A172 (cell line): ENCODE measurements around the gene KCNIP3. TPM values are rescaled to one million over a fixed set of nuclear protein-coding genes. Genes with fewer than 3 reads are reported as not detected.
A peak's percentile ranks its signal among the peaks of the same experiment; 100 is the strongest.

Experiments
- DNase-seq: peaks from one replicate; pipeline ENCODE4 v3.0.0-alpha.2; 2015; ENCODE audit warnings: low spot score
- total RNA-seq: library from RNA; depleted of rRNA; stranded (reverse); fragments of >200 nt; shearing (Covaris generic); gene quantifications from 2 replicates; pipeline ENCODE4 v1.2.3, GENCODE V29; 2014

The KCNIP3 gene
- total RNA-seq, 1 experiment from 2014 or later: 3.8 TPM

- no peak for DNase-seq
These were observed 2.4 kb upstream of the KCNIP3 start for GRCh38 chr2:95294579-95295250.

GRCh38 chr2:95295376-95295775, 1.8 kb upstream of the KCNIP3 start:
- DNase-seq: no peak

- DNase-seq: no peak
These were observed 1.1 kb upstream of the KCNIP3 start for GRCh38 chr2:95296011-95296410.

GRCh38 chr2:95297639-95298395, 670 bp downstream of the KCNIP3 start:
- DNase-seq: no peak

- no peak for DNase-seq
These were observed 1.5 kb downstream of the KCNIP3 start for GRCh38 chr2:95298486-95299111.

GRCh38 chr2:95299961-95300360, 2.8 kb downstream of the KCNIP3 start:
- no peak for DNase-seq

- DNase-seq: peak; percentile 18
These were observed 3.3 kb downstream of the KCNIP3 start for GRCh38 chr2:95300450-95300849.

GRCh38 chr2:95301186-95301585, 4.0 kb downstream of the KCNIP3 start:
- no peak for DNase-seq

- DNase-seq: no peak
These were observed 4.9 kb downstream of the KCNIP3 start for GRCh38 chr2:95301876-95302641.

- DNase-seq: no peak
These were observed 6.2 kb downstream of the KCNIP3 start for GRCh38 chr2:95303191-95303919.

- no peak for DNase-seq
These were observed 8.4 kb downstream of the KCNIP3 start for GRCh38 chr2:95305380-95306061.

GRCh38 chr2:95306336-95306895, 9.3 kb downstream of the KCNIP3 start:
- no peak for DNase-seq

GRCh38 chr2:95307036-95307435, 9.9 kb downstream of the KCNIP3 start:
- no peak for DNase-seq

- DNase-seq: no peak
These were observed 10.7 kb downstream of the KCNIP3 start for GRCh38 chr2:95307878-95308277.

- no peak for DNase-seq
These were observed 11.4 kb downstream of the KCNIP3 start for GRCh38 chr2:95308426-95308990.

- no peak for DNase-seq
These were observed 12.5 kb downstream of the KCNIP3 start for GRCh38 chr2:95309599-95309998.

GRCh38 chr2:95310216-95310615, 13.1 kb downstream of the KCNIP3 start:
- DNase-seq: no peak

- no peak for DNase-seq
These were observed 13.5 kb downstream of the KCNIP3 start for GRCh38 chr2:95310651-95311050.

GRCh38 chr2:95311815-95312542, 14.8 kb downstream of the KCNIP3 start:
- no peak for DNase-seq
